B cell (primary cell): ENCODE results near the gene GGT1.

Experiments used
- EZH2 ChIP-seq: IDR thresholded peaks from 2 replicates; pipeline ENCODE4 v1.6.1; 2012; ENCODE audit warnings: borderline replicate concordance, low read depth, mild to moderate bottlenecking, moderate library complexity, low read length; ENCODE audit not compliant: insufficient read depth, poor library complexity, severe bottlenecking
- TF ChIP-seq, protein P1 (sequence below): fragments of 200-600 bp; IDR thresholded peaks from one replicate; pipeline ENCODE4 v1.8.0; 2022; ENCODE audit warnings: antibody characterized with exemption, mild to moderate bottlenecking

DNA sequence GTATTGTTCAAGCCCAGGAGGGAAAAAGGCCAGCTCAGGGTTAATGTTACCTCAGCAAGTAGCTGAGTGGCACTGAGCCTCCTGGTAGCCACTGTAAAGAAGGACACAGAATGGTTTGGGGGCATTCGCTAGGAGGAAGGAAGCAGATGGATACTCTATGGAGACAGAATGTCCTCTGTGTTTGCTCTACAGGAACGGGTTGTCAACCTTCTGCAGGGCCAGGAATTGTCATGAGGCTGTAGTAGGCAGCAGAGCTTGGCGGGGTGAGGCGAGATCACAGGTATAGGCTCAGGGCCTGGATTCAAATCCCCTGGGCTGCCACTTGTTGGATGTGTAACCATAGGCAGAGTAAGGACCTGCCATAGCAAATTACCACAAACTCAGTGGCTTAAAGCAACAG is 7.1 kb upstream of the GGT1 start:
- no peak for TF ChIP-seq EZH2
- TF ChIP-seq, protein P1, sequence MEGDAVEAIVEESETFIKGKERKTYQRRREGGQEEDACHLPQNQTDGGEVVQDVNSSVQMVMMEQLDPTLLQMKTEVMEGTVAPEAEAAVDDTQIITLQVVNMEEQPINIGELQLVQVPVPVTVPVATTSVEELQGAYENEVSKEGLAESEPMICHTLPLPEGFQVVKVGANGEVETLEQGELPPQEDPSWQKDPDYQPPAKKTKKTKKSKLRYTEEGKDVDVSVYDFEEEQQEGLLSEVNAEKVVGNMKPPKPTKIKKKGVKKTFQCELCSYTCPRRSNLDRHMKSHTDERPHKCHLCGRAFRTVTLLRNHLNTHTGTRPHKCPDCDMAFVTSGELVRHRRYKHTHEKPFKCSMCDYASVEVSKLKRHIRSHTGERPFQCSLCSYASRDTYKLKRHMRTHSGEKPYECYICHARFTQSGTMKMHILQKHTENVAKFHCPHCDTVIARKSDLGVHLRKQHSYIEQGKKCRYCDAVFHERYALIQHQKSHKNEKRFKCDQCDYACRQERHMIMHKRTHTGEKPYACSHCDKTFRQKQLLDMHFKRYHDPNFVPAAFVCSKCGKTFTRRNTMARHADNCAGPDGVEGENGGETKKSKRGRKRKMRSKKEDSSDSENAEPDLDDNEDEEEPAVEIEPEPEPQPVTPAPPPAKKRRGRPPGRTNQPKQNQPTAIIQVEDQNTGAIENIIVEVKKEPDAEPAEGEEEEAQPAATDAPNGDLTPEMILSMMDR: no peak
